HK-2 (cell line): ENCODE data around the gene NAAA.
"Not testable (repeated sequence)": the region's sequence is repeated elsewhere in the genome, so short reads cannot be mapped to it uniquely, and the experiment has no call there.

Experiments used
- DNase-seq: peaks from one replicate; pipeline ENCODE4 v3.0.0-alpha.2; 2018; ENCODE audit not compliant: unreplicated experiment

The NAAA gene

GRCh38 chr4:75919920-75920319 lies 20.9 kb downstream of the NAAA start:
- no peak for DNase-seq

GRCh38 chr4:75916091-75916661 lies 24.6 kb downstream of the NAAA start:
- peak; percentile 25 for DNase-seq

GRCh38 chr4:75912968-75913367 lies 27.8 kb downstream of the NAAA start:
- DNase-seq: no peak

- not testable (repeated sequence) for DNase-seq
Observed at GRCh38 chr4:75910831-75911230, 30.0 kb downstream of the NAAA start.

GRCh38 chr4:75909405-75909804 lies 31.4 kb downstream of the NAAA start:
- no peak for DNase-seq

GRCh38 chr4:75908555-75908954 lies 32.3 kb downstream of the NAAA start:
- no peak for DNase-seq

- no peak for DNase-seq
Observed at GRCh38 chr4:75907966-75908365, 32.8 kb downstream of the NAAA start.

- DNase-seq: no peak
Observed at GRCh38 chr4:75904076-75904475, 36.7 kb downstream of the NAAA start.

- no peak for DNase-seq
Observed at GRCh38 chr4:75902352-75902751, 38.5 kb downstream of the NAAA start, which contains the start of gene PPEF2. PPEF2 (minus strand) TSS chr4:75902452; CDS start chr4:75896325, 6,127 bp downstream.

GRCh38 chr4:75898536-75898935 lies 42.3 kb downstream of the NAAA start:
- DNase-seq: no peak

GRCh38 chr4:75895744-75896314 lies 45.0 kb downstream of the NAAA start:
- peak; percentile 7 for DNase-seq

GRCh38 chr4:75892508-75892907 lies 48.3 kb downstream of the NAAA start:
- no peak for DNase-seq

- DNase-seq: no peak
Observed at GRCh38 chr4:75891611-75892010, 49.2 kb downstream of the NAAA start.

- no peak for DNase-seq
Observed at GRCh38 chr4:75889537-75890199, 51.1 kb downstream of the NAAA start.

GRCh38 chr4:75886104-75886503 lies 54.7 kb downstream of the NAAA start:
- no peak for DNase-seq

- no peak for DNase-seq
Observed at GRCh38 chr4:75881476-75881875, 59.3 kb downstream of the NAAA start.

GRCh38 chr4:75880278-75880677 lies 60.5 kb downstream of the NAAA start:
- no peak for DNase-seq

- no peak for DNase-seq
Observed at GRCh38 chr4:75878246-75878756, 62.5 kb downstream of the NAAA start.

GRCh38 chr4:75876218-75876617 lies 64.6 kb downstream of the NAAA start:
- DNase-seq: no peak

GRCh38 chr4:75869100-75869499 lies 71.7 kb downstream of the NAAA start:
- no peak for DNase-seq

- no peak for DNase-seq
Observed at GRCh38 chr4:75867130-75867529, 73.7 kb downstream of the NAAA start.
